Measurements from ENCODE around the gene MCF2L.

DNA sequence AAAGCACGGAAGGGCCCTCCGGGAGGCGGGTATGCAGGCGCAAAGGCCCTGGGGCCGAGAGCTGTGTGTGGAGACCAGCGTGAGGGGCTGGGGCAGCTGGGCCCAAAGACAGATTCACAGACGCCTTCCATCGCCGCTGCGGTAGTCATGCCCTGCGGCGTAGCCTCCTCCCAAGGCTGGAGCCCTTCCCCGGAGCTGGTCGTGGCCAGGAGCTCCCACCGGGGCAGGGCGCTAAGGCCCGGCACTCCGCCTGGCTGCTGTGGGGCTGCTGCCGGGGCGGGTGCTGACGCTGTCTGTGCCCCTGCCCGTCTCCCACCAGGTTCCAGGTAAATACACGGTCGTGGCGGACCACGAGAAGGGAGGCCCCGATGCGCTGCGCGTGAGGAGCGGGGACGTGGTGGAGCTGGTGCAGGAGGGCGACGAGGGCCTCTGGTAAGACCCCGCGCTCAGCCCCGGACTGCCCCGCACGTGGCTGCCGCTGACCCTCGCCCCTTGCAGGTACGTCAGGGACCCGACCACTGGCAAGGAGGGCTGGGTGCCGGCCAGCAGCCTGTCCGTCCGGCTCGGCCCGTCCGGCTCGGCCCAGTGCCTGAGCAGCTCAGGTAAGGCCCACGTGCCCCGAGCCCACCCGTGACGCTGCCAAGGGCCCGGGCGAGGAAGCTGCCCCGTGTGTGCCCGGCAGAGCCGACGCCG, 127.2 kb downstream of the MCF2L start:
- no peak for TF ChIP-seq CTCF (IDR thresholded peaks at IDR 0.05; ENCODE audit: low read length)
- TF ChIP-seq EZH2phosphoT487 (IDR thresholded peaks at IDR 0.05; ENCODE audit: low read length), result no peak
- no peak for TF ChIP-seq EZH2 (optimal IDR thresholded peaks at IDR 0.05; ENCODE audit: low read depth, low read length)
